Measurements from ENCODE around the gene HP.

- TF ChIP-seq CTCF (IDR thresholded peaks at IDR 0.05) (no peak), POLR2AphosphoS5 (IDR thresholded peaks at IDR 0.05) (no peak)
Measured at GRCh38 chr16:72101195-72101594, 46.9 kb downstream of the HP start.
